LNCaP clone FGC (cell line): Measurements from ENCODE around the gene ANK2.

Source experiments
- DNase-seq: peaks from one replicate; pipeline ENCODE4 v3.0.0-alpha.2; 2011; ENCODE audit warnings: low read depth
- H3K4me3 ChIP-seq: 2 replicates; pipeline ENCODE4 v1.5.1; 2011; ENCODE audit warnings: mild to moderate bottlenecking, low read depth, low read length, control low read depth
- TF ChIP-seq, protein P1 (sequence below): IDR thresholded peaks from 2 replicates; pipeline ENCODE4 v1.5.1; 2012; ENCODE audit warnings: mild to moderate bottlenecking; ENCODE audit not compliant: control insufficient read depth, insufficient read depth; ENCODE audit errors: extremely low read depth

ANK2 gene

DNA sequence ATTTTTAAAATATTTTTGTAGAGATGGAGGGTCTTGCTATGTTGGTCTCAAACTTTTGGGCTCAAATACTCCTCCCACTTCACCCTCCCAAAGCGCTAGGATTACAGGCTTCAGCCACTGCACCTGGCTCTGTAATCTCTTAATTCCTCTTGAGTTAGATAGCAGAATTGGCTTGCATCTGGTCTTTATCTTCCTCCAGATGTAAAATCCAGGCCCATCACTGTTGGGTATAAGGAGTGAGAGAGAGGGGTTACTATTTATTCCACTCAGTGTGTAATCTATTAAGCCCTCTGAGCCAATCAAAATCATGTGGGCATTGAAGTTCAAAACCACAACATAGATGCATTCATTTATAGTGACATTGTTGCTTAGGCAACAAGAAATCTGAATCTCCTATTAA lies 33.9 kb downstream of the ANK2 start:
- H3K4me3 ChIP-seq, result no peak overlapping the region
- TF ChIP-seq, protein P1, sequence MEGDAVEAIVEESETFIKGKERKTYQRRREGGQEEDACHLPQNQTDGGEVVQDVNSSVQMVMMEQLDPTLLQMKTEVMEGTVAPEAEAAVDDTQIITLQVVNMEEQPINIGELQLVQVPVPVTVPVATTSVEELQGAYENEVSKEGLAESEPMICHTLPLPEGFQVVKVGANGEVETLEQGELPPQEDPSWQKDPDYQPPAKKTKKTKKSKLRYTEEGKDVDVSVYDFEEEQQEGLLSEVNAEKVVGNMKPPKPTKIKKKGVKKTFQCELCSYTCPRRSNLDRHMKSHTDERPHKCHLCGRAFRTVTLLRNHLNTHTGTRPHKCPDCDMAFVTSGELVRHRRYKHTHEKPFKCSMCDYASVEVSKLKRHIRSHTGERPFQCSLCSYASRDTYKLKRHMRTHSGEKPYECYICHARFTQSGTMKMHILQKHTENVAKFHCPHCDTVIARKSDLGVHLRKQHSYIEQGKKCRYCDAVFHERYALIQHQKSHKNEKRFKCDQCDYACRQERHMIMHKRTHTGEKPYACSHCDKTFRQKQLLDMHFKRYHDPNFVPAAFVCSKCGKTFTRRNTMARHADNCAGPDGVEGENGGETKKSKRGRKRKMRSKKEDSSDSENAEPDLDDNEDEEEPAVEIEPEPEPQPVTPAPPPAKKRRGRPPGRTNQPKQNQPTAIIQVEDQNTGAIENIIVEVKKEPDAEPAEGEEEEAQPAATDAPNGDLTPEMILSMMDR, result no peak
- DNase-seq, result no peak

GRCh38 chr4:113086172-113086695 lies 36.8 kb downstream of the ANK2 start:
- TF ChIP-seq, protein P1, result no peak
- no peak overlapping the region for H3K4me3 ChIP-seq
- DNase-seq, result peak; percentile 15

DNA sequence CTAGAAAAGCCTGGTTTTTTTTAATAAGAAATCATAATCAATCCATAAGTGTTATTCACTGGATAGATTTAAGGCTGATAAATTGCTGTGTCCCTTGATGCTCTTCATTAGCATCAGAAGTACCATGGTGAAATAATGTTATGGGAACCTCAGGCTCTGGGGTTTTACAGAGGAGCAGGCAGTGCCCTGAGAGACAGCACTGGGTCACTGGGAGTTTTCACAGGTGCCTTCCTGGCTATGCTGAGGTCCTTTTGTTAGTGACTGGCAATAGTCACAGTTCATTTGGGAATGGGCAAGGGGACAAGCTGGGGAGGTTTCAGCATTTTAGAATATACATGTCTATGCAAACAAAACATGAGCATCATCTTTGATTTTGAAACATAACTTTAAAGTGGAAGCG lies 38.6 kb downstream of the ANK2 start:
- DNase-seq, result no peak
- H3K4me3 ChIP-seq, result no peak overlapping the region
- TF ChIP-seq, protein P1, result no peak

GRCh38 chr4:113090954-113091353 lies 41.5 kb downstream of the ANK2 start:
- DNase-seq, result no peak
- TF ChIP-seq, protein P1, result no peak
- H3K4me3 ChIP-seq, result no peak overlapping the region

DNA sequence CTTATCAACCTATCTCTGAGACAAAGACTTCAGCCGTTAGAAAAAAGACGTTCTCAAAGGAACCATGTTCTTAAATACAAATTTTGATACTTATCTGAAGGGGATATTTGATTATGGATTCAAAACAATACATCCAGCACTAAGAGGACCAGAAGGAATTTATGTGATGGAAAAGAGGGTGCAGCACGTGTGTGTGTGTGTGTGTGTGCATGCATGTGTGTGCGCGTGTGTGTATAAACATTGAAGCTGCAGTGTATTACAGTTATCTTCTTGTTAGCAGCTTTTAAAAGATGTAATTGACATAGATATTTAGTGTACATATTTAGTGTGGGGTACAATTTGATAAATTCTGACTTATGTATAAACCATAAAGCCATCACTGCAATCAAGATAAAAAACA lies 44.9 kb downstream of the ANK2 start:
- TF ChIP-seq, protein P1, result no peak
- no peak overlapping the region for H3K4me3 ChIP-seq
- no peak for DNase-seq

DNA sequence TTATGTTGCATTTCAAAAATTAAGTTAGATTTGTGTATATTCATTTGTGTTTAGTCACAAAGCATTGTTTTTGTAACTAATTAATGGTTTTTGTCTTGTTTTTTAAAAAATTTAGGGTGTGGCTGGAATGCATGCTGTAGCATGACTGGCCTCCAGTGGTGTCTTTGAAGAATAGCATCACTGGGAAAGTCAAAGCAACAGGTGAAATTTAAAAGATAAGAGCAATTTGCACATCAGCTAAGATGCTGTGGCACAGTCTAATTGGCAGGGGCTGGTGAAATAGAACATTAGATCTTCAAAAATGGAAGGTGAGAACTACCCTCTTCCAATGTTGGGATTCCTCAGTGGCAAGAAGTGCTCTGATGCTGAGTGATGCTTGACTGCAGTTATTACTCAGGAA lies 45.3 kb downstream of the ANK2 start:
- DNase-seq, result no peak
- TF ChIP-seq, protein P1, result peak; percentile 73

DNA sequence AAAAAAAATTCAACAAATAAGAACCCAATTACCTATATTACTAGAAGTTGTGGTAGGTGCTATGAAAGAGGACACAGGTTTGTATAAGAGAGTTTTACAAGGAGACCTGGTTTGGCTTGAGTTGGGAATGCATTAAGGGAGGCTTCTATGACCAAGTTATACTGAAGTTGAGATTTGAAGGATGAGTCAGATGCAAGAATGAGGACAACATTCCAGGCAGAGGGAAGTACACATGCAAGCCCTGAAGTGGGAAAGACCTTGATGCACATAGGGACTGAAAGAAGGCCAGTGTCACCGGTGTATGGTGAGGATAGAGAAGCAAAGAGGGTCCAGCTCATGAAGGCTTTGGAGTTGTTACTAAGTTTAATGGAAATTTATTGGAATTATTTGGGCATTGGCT lies 52.2 kb downstream of the ANK2 start:
- no peak overlapping the region for H3K4me3 ChIP-seq
- DNase-seq, result no peak
- TF ChIP-seq, protein P1, result no peak

More for the DNA sequence above, 45.3 kb downstream of the ANK2 start:
- no peak overlapping the region for H3K4me3 ChIP-seq
